Stimulated activated CD8-positive, alpha-beta memory T cell treated with anti-CD3 and anti-CD28 coated beads, Interleukin-4, amount 100 ng/mL, for 48 hours (primary cell): Measurements from ENCODE around the gene MIA2.
"Not testable (repeated sequence)": the region's sequence is repeated elsewhere in the genome, so short reads cannot be mapped to it uniquely, and the experiment has no call there.

ENCODE experiments used
- DNase-seq: peaks from one replicate; pipeline ENCODE4 v3.0.0-alpha.2; 2020

Gene MIA2

DNA sequence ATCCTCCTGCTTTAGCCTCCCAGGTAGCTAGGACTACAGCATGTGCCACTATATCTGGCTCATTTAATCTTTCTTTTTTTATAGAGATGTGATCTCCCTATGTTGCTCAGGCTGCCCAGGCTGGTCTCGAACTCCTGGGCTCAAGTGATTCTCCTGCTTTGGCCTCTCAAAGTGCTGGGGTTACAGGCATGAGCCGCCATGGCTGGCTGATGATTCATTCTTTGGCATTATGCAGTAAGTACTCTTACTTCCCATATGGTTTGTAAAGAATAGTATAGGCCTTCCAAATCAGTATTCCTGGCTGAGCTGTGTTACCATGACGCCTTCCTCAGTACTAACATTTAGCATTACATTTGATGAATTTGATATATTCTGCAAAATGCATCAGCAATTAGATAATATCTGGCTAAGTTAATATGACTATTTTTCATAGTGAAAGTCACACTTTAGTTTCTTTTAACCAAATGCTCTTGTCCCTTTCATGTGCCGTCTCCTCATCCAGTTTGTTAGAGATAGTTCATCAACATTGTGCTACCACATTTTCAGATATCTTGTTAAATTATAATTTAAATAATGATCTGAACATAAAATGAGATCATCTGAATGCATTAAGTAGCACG is 3.2 kb upstream of the MIA2 start:
- DNase-seq, result peak; percentile 39

DNA sequence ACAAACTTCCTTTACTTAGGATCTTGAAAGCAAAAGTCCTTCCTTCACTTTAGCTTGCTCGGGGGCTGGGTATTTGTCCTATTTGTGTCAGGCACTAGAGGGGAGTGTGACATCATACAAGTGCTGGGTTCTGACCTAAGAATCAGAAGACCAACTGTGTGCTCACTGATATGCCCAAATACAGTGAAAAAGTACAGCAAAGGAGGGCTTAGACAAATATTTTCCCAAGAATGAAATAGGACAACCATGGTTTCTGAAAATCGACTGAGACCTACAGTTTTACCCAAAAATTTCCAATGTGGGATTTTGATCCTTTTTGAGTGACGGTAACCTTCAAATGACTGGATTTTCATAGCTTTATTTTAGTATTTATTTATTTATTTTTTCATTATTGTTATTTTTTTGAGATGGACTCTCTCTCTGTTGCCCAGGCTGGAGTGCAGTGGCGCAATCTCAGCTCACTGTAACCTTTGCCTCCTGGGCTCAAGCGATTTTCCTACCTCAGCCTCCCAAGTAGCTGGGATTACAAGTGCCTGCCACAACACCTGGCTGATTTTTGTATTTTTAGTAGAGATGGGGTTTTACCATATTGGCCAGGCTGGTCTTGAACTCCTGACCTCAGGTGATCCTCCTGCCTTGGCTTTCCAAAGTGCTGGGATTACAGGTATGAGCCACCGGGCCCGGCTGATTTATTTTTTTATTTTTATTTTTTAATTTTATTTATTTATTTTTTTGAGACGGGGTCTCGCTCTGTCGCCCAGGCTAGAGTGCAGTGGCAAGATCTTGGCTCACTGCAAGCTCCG is 1.8 kb upstream of the MIA2 start:
- DNase-seq, result peak; percentile 32

- DNase-seq, result no peak
Measured at GRCh38 chr14:39232554-39233415, 930 bp upstream of the MIA2 start.

DNA sequence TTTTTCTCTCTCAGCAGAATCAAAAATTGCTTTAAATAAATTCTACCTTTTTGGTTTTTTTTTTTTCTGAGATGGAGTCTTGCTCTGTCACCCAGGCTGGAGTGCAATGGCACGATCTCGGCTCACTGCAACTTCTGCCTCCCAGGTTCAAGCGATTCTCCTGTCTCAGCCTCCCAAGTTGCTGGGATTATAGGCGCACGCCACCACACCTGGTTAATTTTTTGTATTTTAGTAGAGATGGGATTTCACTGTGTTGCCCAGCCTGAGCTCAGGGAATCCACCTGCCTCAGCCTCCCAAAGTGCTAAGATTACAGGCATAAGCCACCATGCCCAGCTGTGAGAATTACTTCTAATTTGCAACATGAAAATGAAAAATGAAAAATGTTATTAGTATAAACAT is 1.3 kb downstream of the MIA2 start:
- DNase-seq, result not testable (repeated sequence)

DNA sequence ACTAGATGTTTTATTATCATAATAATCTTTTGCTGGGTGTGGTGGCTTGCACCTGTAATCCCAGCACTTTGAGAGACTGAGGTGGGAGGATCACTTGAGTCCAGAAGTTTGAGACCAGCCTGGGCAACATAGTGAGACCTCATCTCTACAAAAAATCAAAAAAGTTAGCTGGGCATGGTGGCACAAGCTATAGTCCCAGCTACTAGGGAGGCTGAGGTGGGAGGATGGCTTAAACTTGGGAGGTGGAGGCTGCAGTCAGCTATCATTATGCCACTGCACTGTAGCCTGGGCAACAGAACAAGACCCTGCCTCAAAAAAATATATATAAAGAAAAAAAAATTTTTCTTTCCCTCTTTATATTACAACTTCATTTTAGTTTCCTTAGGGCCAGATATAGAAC is 1.8 kb downstream of the MIA2 start:
- not testable (repeated sequence) for DNase-seq

DNA sequence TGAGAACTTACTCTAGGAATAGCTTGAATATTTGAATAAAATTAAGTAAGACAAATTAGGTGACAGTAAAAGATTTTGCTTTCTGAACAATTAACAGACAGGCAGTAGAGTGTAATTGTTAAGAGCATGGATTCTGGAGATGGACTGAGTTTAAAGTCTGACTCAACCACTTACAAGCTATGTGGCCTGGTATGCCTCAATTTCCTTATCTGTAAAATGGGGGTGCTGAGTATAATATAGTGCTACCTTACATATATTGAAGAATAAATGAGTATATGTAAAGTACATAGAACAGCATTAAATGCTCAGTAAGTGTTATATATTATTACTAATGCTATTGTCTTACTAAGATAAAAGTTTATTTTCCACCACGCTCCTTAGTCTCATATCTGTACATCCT is 7.1 kb downstream of the MIA2 start:
- DNase-seq, result no peak

DNA sequence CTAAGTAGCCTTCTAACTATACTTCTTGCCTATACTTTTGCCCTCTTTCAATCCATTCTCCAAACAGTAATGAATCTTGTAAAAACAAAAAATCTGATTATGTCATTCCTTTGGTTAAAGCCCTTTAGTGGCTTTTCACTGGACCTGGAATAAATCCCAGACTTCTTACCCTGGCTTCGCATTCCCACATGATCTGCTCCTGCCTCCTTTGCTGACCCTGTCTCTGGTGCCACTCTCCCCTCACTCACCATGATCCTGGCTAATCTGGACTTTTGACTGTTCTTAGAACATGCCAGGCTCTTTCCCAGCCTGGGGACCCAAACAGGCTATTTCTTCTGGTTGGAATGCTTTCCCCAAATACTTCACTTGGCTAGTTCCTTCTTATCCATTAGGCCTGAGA is 7.9 kb downstream of the MIA2 start:
- DNase-seq, result no peak

- no peak for DNase-seq
Measured at GRCh38 chr14:39243831-39244230, 10.1 kb downstream of the MIA2 start.

GRCh38 chr14:39246618-39247017 is 12.9 kb downstream of the MIA2 start:
- DNase-seq, result no peak

- no peak for DNase-seq
Measured at GRCh38 chr14:39247256-39247655, 13.5 kb downstream of the MIA2 start.

DNA sequence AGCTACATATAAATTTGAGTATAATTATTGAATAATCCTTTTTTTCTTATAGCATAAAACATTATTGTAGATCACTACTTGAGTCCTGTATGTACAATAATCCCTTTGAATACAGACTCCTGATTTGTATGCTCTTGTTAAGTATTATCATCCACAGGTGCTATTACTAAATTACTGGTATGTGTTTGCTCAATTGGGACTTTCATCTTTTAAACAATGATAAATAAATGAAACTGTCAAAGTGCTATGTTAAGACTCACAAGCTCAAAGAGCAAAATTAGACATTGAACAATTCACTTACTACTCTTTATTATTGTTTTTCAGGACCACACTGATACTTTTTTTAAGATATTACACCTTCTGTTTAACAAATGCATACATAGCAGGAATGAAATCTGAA is 17.8 kb downstream of the MIA2 start:
- no peak for DNase-seq

DNA sequence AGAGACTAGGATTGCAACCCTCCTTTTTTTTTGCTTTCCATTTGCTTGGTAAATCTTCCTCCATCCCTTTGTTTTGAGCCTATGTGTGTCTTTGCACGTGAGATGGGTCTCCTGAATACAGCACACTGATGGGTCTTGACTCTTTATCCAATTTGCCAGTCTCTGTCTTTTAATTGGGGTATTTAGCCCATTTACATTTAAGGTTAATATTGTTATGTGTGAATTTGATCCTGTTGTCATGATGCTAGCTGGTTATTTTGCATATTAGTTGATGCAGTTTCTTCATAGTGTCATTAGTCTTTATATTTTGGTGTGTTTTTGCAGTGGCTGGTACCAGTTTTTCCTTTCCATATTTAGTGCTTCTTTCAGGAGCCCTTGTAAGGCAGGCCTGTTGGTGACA is 23.7 kb downstream of the MIA2 start:
- DNase-seq, result not testable (repeated sequence)

- no peak for DNase-seq
Measured at GRCh38 chr14:39258782-39259545, 25.2 kb downstream of the MIA2 start.

GRCh38 chr14:39260161-39260560 is 26.4 kb downstream of the MIA2 start:
- not testable (repeated sequence) for DNase-seq

GRCh38 chr14:39262214-39262613 is 28.5 kb downstream of the MIA2 start:
- not testable (repeated sequence) for DNase-seq

DNA sequence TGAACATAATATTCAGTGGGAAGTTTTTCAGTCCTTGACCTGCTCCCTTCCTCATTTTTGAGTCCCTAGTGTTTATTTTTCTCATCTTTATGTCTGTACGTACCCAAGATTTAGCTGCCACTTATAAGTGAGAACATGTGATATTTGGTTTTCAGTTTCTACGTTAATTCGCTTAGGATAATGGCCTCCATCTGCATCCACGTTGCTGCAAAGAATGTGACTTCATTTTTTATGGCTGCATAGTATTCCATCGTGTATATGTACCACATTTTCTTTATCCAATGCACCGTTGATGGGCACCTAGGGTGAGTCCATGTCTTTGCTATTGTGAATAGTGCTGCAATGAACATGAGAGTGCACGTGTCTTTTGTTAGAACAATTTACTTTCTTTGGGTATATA is 30.3 kb downstream of the MIA2 start:
- DNase-seq, result no peak

DNA sequence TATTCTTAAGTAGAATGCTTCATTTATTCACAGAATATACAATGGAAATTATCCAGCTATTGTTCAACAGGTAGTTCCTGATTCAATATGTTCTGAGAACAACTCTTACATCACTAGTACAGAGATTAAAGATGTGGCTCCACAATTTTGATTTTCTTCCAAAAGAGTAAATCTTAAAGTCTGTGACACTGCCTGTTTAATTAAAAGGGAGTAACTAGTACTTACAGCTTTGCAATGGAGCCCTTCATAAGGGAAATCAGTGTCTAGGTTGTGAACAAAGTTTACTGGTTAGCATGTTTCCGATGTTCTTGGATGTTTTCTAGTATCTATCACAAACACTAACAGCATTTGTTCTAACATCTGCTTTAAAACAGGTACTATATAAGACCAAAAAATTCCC is 30.8 kb downstream of the MIA2 start:
- no peak for DNase-seq

GRCh38 chr14:39265033-39265432 is 31.3 kb downstream of the MIA2 start:
- DNase-seq, result no peak

GRCh38 chr14:39265806-39266524 is 32.2 kb downstream of the MIA2 start:
- DNase-seq, result no peak

DNA sequence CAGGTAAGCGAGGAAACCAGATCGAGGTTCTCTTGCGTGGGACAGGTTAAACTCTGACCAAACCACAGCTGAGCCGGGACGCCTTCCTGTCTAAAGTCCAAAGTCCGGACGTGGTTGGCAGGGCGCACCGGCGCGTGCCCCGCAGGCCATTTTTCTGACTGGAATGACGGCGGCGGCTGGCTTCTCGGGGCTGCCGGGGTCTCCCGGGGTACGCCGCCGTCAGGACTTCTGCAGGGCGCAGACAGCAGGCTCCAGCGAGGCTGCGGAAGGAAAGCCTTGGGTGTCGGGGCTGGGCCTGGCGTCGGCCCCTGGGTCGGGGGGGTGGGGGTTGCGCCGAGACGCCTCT is 32.8 kb downstream of the MIA2 start:
- peak; percentile 59 for DNase-seq

- peak; percentile 84 for DNase-seq
Measured at GRCh38 chr14:39266871-39267607, 33.3 kb downstream of the MIA2 start.

- DNase-seq, result no peak
Measured at GRCh38 chr14:39267608-39268005, 33.9 kb downstream of the MIA2 start.
